OCI-LY3 (cell line): ENCODE results near the gene CCDC127.
"Not testable (repeated sequence)": the region's sequence is repeated elsewhere in the genome, so short reads cannot be mapped to it uniquely, and the experiment has no call there.

Experiments
- H2AFZ ChIP-seq: fragments of 200-600, 300-600 bp; shearing (Covaris generic); 2 replicates; pipeline ENCODE4 v1.6.0; 2014; ENCODE audit warnings: antibody characterized with exemption, low read depth, low read length
- H3K27ac ChIP-seq: fragments of 200-600, 300-600 bp; sonication (generic); 2 replicates; pipeline ENCODE4 v1.5.1; 2014; ENCODE audit warnings: mild to moderate bottlenecking, low read length, moderate library complexity, mixed read lengths
- H3K27me3 ChIP-seq: fragments of 200-600, 300-600 bp; sonication (generic); 2 replicates; pipeline ENCODE4 v1.6.1; 2014; ENCODE audit warnings: low read depth, low read length, mixed read lengths
- H3K36me3 ChIP-seq: fragments of 200-600, 300-600 bp; sonication (generic); replicated peaks from 2 replicates; pipeline ENCODE3; 2014; ENCODE audit warnings: low read depth, low read length, mixed read lengths
- H3K4me1 ChIP-seq: fragments of 300-600, 200-600 bp; sonication (generic); 2 replicates; pipeline ENCODE4 v1.6.1; 2014; ENCODE audit warnings: low read length, mixed read lengths
- H3K4me2 ChIP-seq: fragments of 200-600, 300-600 bp; sonication (generic); 2 replicates; pipeline ENCODE4 v1.6.1; 2014; ENCODE audit warnings: low read length, mixed read lengths
- H3K4me3 ChIP-seq: fragments of 300-600, 200-600 bp; sonication (generic); 2 replicates; pipeline ENCODE4 v1.5.1; 2014; ENCODE audit warnings: antibody characterized with exemption, mild to moderate bottlenecking, low read length, moderate library complexity
- H3K79me2 ChIP-seq: fragments of 300-600, 200-600 bp; shearing (Covaris generic); 2 replicates; pipeline ENCODE4 v1.6.1; 2014; ENCODE audit warnings: mild to moderate bottlenecking, low read length, mixed read lengths
- H3K9ac ChIP-seq: fragments of 300-600, 200-600 bp; shearing (Covaris generic); 2 replicates; pipeline ENCODE4 v1.6.0; 2014; ENCODE audit warnings: mild to moderate bottlenecking, low read length, moderate library complexity
- H3K9me3 ChIP-seq: fragments of 200-600, 300-600 bp; shearing (Covaris generic); 2 replicates; pipeline ENCODE4 v1.6.1; 2014; ENCODE audit warnings: low read length, mixed read lengths; ENCODE audit not compliant: insufficient read depth
- H4K20me1 ChIP-seq: fragments of 200-600, 300-600 bp; sonication (generic); 2 replicates; pipeline ENCODE4 v1.6.1; 2016; ENCODE audit warnings: low read length, mixed read lengths; ENCODE audit not compliant: insufficient read depth
- CTCF ChIP-seq: fragments of 200-600, 300-600 bp; sonication (generic); IDR thresholded peaks from 2 replicates; pipeline ENCODE4 v1.5.1; 2014; ENCODE audit warnings: antibody characterized with exemption, low read length, low read depth
- EZH2phosphoT487 ChIP-seq: fragments of 200-600 bp; shearing (Covaris generic); IDR thresholded peaks from 2 replicates; pipeline ENCODE4 v1.6.1; 2018; ENCODE audit warnings: antibody characterized with exemption, mixed run types, low read depth

Gene CCDC127

GRCh38 chr5:217494-218456 is at the start of gene CCDC127, which contains the start of gene SDHA:
CCDC127 (minus strand) TSS chr5:218153; CDS start chr5:216849, 1,304 bp downstream.
SDHA (plus strand) TSS chr5:218320; CDS start chr5:218356, 36 bp downstream.
- peak within 1 kb of the TSS; percentile 97 for H3K4me3 ChIP-seq
- H4K20me1 ChIP-seq = peaks cover 34% of the 10 kb centered on the region
- peaks cover 16% of the 10 kb centered on the region for H3K4me1 ChIP-seq
- H3K36me3 ChIP-seq, H3K9me3 ChIP-seq, H3K27me3 ChIP-seq: not testable (repeated sequence)
- H3K4me2 ChIP-seq = peak within 1 kb of the TSS; percentile 95
- peak within 1 kb of the TSS; percentile 60; the same call in 1 of the 2 replicates for H2AFZ ChIP-seq
- peak; percentile 50 for TF ChIP-seq CTCF
- H3K79me2 ChIP-seq = peaks cover 48% of the 10 kb centered on the region
- peak within 1 kb of the TSS; percentile 91 for H3K9ac ChIP-seq
- peak within 1 kb of the TSS; percentile 52 for H3K27ac ChIP-seq

GRCh38 chr5:267716-268115 is 49.8 kb upstream of the CCDC127 start:
- H3K27me3 ChIP-seq = no peaks in the 10 kb centered on the region
- H3K9me3 ChIP-seq = no peaks in the 10 kb centered on the region
- no peak overlapping the region for H2AFZ ChIP-seq
- no peak overlapping the region for H3K9ac ChIP-seq
- H4K20me1 ChIP-seq = no peaks in the 10 kb centered on the region
- H3K36me3 ChIP-seq = no peaks in the 10 kb centered on the region
- no peak overlapping the region for H3K27ac ChIP-seq
- no peak overlapping the region for H3K4me2 ChIP-seq
- TF ChIP-seq CTCF = no peak
- no peak for TF ChIP-seq EZH2phosphoT487
- no peaks in the 10 kb centered on the region for H3K4me1 ChIP-seq
- H3K79me2 ChIP-seq = peaks cover 10% of the 10 kb centered on the region
- no peak overlapping the region for H3K4me3 ChIP-seq

- H3K27me3 ChIP-seq, H3K4me1 ChIP-seq, H3K36me3 ChIP-seq, H3K27ac ChIP-seq, H3K79me2 ChIP-seq, H3K9me3 ChIP-seq, H3K4me3 ChIP-seq, H3K9ac ChIP-seq, H3K4me2 ChIP-seq, H2AFZ ChIP-seq, H4K20me1 ChIP-seq: not testable (repeated sequence)
Observed at GRCh38 chr5:266311-267026, 48.5 kb upstream of the CCDC127 start.

- no peaks in the 10 kb centered on the region for H3K27me3 ChIP-seq
- no peaks in the 10 kb centered on the region for H4K20me1 ChIP-seq
- no peaks in the 10 kb centered on the region for H3K79me2 ChIP-seq
- H2AFZ ChIP-seq = no peak overlapping the region
- H3K9ac ChIP-seq = no peak overlapping the region
- H3K4me1 ChIP-seq = no peaks in the 10 kb centered on the region
- no peak overlapping the region for H3K4me3 ChIP-seq
- no peak overlapping the region for H3K27ac ChIP-seq
- no peaks in the 10 kb centered on the region for H3K36me3 ChIP-seq
- no peak overlapping the region for H3K4me2 ChIP-seq
- no peaks in the 10 kb centered on the region for H3K9me3 ChIP-seq
- TF ChIP-seq EZH2phosphoT487 = no peak
- TF ChIP-seq CTCF = no peak
Observed at GRCh38 chr5:264338-264737, 46.4 kb upstream of the CCDC127 start.

- not testable (repeated sequence) for H2AFZ ChIP-seq, H3K4me2 ChIP-seq, H3K9ac ChIP-seq
Observed at GRCh38 chr5:263275-263974, 45.5 kb upstream of the CCDC127 start.

More at GRCh38 chr5:263275-263974, 45.5 kb upstream of the CCDC127 start:
- H3K9me3 ChIP-seq, H3K79me2 ChIP-seq, H3K36me3 ChIP-seq, H3K27me3 ChIP-seq, H4K20me1 ChIP-seq, H3K4me1 ChIP-seq, H3K27ac ChIP-seq, H3K4me3 ChIP-seq: not testable (repeated sequence)
